Measurements from ENCODE around the gene SCPEP1.

DNA sequence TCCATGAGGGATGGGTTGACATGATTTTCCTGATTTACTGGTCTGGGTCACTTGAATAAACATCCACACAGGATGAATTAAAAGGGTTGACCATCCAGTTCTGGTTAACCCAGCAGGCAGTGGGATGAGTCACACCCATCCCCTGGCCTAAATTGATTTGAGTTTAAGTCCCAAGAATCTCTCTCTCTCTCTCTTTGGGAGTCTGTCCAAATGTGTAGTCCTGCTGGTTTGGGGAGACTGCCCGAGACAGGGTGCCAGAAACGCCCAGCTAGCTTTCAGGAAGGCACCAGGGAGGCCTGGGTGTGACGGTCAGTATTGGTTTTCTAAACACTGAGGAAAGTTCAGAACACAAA is 38.8 kb downstream of the SCPEP1 start:
- TF ChIP-seq TCF12 (IDR thresholded peaks at IDR 0.05; ENCODE audit: low read depth) (no peak), EP300 (IDR thresholded peaks at IDR 0.05; ENCODE audit: borderline replicate concordance) (no peak), NFIC (IDR thresholded peaks at IDR 0.05) (peak; percentile 63), CREB1 (IDR thresholded peaks at IDR 0.05; ENCODE audit: low read depth) (no peak), RAD21 (IDR thresholded peaks at IDR 0.05; ENCODE audit: low read depth) (no peak), YY1 (IDR thresholded peaks at IDR 0.05; ENCODE audit: low read depth) (no peak), TAF1 (IDR thresholded peaks at IDR 0.05; ENCODE audit: low read depth) (no peak), FOXM1 (IDR thresholded peaks at IDR 0.05; ENCODE audit: borderline replicate concordance, low read depth) (no peak), CEBPB (IDR thresholded peaks at IDR 0.05) (no peak)
- TF ChIP-seq, protein P1, sequence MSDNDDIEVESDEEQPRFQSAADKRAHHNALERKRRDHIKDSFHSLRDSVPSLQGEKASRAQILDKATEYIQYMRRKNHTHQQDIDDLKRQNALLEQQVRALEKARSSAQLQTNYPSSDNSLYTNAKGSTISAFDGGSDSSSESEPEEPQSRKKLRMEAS (IDR thresholded peaks at IDR 0.05): no peak

Measured in Ishikawa (cell line).